ENCODE measurements around the gene UXS1.

DNA sequence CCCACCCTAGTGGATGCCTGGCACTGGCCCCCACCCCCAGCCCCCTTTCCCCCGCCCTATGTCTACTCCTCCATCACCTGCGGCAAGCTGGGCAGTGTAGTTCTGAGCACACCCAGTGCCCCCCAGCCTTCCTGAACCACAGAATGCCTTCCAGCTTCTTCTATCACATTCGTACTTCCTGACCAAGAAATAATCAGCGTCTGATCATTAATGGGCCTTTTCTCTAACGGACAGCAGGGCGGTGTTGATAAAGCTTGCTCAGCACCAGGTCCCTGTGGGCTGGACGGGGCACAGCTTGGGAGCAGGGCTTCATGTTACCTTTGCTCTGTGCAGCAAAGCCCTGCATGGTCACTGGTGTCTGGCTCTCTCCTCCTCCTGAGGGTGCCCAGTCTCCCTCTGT, 15.4 kb downstream of the UXS1 start:
- TF ChIP-seq, protein P1, sequence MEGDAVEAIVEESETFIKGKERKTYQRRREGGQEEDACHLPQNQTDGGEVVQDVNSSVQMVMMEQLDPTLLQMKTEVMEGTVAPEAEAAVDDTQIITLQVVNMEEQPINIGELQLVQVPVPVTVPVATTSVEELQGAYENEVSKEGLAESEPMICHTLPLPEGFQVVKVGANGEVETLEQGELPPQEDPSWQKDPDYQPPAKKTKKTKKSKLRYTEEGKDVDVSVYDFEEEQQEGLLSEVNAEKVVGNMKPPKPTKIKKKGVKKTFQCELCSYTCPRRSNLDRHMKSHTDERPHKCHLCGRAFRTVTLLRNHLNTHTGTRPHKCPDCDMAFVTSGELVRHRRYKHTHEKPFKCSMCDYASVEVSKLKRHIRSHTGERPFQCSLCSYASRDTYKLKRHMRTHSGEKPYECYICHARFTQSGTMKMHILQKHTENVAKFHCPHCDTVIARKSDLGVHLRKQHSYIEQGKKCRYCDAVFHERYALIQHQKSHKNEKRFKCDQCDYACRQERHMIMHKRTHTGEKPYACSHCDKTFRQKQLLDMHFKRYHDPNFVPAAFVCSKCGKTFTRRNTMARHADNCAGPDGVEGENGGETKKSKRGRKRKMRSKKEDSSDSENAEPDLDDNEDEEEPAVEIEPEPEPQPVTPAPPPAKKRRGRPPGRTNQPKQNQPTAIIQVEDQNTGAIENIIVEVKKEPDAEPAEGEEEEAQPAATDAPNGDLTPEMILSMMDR (conservative IDR thresholded peaks at IDR 0.05; ENCODE audit: low read depth, low read length): no peak
- TF ChIP-seq EZH2 (IDR thresholded peaks at IDR 0.05; ENCODE audit: low read length, unreplicated experiment): no peak
